GM19438 (cell line): ENCODE data around the gene STPG4.
"Not testable (repeated sequence)": the region's sequence is repeated elsewhere in the genome, so short reads cannot be mapped to it uniquely, and the experiment has no call there.

Source experiments
- ATAC-seq: cut with Tn5 transposase; IDR thresholded peaks from one replicate; pipeline ENCODE4 v1.9.1; 2021; ENCODE audit warnings: low read depth; ENCODE audit not compliant: unreplicated experiment

Gene STPG4, protein sequence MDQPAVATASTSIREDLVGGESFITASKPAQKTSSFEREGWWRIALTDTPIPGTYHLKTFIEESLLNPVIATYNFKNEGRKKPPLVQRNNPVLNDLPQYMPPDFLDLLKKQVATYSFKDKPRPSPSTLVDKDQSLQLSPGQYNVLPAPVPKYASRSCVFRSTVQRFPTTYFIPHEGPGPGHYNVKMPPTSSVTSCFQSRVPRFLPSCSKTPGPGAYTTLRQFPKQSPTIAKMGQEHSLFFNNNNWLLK

GRCh38 chr2:47155091-47155876 is at the start of gene STPG4:
TSS of gene STPG4 (minus strand) at chr2:47155308. CDS start at chr2:47155251, 57 bp downstream.
- no peak for ATAC-seq

DNA sequence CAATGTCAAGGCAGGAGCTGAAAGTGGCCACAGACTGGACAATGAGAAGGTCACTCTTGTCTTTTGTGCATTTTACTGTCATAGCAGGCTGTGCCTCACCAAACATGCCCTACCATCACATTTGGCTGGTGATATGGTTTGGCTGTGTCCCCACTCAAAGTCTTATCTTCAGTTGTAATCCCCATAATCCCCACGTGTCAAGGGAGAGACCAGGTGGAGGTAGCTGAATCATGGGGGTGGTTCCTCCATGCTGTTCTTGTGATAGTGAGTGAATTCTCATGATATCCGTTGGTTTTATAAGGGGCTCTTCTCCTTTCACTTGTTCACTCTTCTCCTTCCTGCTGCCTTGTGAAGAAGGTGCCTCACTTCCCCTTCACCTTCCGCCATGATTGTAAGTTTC is 49.6 kb upstream of the STPG4 start:
- no peak for ATAC-seq

DNA sequence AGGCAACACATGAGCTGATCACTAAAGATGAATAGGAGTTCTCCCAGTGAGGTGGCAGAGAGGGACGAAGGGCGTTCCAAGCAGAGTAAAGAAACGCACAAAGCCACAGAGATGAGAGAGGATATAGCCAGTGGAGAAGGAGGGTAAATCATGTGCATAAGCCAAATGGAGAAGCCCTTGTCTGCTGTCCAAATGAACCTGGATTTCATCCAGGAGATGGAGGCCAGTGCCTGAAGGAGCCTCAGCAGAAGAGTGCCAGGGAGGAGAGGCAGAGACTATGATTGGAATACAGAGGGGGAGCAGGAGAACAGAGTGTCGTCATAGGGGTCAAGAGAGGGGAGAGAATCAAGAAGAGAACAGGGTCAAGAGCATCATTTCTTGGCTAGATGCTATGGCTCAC is 48.9 kb upstream of the STPG4 start:
- no peak for ATAC-seq

DNA sequence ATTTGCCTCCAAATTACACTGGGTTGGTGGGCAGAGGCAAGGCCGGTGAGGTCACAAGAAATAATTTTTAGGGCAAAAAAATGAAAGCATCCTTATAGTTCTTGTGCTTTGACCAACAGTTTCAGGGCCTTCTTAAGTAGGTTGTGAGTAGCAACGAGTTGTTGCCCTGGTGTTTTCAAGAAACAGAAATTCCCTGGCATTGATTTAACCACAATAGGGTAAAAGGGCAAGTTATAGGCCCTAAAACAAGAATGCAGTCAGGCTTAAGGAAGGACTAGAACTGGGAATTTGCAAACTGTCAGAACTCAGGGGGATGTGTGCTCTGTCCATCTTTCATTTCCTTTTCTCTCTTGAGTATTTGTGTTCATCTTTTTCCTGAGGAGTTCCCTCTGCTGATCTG is 46.1 kb upstream of the STPG4 start:
- ATAC-seq = no peak

DNA sequence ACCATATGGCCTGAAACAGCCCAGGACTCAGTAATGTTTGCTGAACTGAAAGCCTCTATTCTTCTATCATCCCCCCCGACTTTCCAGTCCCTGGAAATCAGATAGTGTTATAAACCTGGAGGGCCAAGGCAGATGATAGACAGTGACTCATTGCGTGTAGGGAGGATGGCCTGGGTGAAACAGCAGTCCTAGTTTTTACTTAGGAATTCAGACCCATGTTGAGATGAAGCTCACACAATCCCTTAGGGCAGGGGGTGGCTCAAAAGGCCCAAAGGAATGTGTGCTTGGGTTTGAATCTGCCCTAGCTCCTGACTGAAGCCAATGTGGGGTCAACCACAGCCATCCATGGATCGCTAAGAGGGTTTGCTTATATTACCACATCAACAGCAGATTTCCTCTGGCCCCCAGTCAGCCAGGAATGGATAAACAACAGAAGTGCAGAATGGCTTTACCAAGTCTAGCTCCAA is 43.9 kb upstream of the STPG4 start:
- ATAC-seq = no peak

DNA sequence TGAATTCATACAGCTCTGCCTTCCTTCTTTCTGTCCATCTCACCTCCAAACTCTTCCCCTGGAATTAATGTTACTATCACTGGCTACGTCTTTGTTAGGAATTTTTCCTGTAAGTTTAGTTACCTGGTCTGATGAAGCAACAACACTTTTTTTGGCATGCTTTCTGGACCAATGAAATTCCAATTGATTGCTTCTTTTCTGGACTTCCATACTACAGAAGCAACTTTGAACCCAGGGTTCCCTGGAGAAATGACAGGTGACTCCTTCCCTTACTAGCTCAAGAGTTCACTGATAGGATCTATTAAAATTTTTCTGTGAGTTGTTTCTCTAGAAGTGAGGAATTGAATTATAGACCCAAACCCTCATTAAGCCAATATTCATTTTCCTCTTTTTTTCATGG is 41.4 kb upstream of the STPG4 start:
- no peak for ATAC-seq

- no peak for ATAC-seq
Observed at GRCh38 chr2:47196046-47196445, 40.9 kb upstream of the STPG4 start.

GRCh38 chr2:47195148-47195547 is 40.0 kb upstream of the STPG4 start:
- ATAC-seq = no peak

GRCh38 chr2:47194410-47194809 is 39.3 kb upstream of the STPG4 start:
- ATAC-seq = no peak

- no peak for ATAC-seq
Observed at GRCh38 chr2:47193607-47194006, 38.5 kb upstream of the STPG4 start.

GRCh38 chr2:47190188-47190881 is 35.2 kb upstream of the STPG4 start:
- no peak for ATAC-seq

- no peak for ATAC-seq
Observed at GRCh38 chr2:47189635-47190034, 34.5 kb upstream of the STPG4 start.

- no peak for ATAC-seq
Observed at GRCh38 chr2:47187069-47187468, 32.0 kb upstream of the STPG4 start.

DNA sequence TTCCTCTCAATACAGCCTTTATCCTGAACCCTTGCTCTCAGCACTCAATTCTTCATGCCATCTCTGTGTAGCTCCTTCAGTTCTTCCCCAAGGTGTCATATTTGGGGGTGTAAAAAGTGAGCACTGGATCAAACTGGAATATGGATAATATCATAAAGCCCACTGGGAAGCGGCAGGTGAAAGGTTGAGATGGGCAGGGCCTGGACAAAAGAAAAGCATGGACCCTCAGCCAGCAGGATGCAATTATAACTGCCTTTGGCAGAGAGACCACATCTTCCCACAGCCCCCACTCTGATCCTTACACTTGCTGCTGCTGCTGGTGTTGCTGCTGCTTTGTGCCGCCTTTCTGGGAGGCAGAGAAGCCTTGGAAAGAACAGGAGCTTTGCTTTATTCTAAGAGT is 31.2 kb upstream of the STPG4 start:
- ATAC-seq = no peak

GRCh38 chr2:47185098-47185497 is 30.0 kb upstream of the STPG4 start:
- not testable (repeated sequence) for ATAC-seq

- ATAC-seq = no peak
Observed at GRCh38 chr2:47181176-47181575, 26.1 kb upstream of the STPG4 start.

GRCh38 chr2:47180531-47180930 is 25.4 kb upstream of the STPG4 start:
- no peak for ATAC-seq

- ATAC-seq = no peak
Observed at GRCh38 chr2:47179388-47179787, 24.3 kb upstream of the STPG4 start.

- no peak for ATAC-seq
Observed at GRCh38 chr2:47178341-47178740, 23.2 kb upstream of the STPG4 start.

DNA sequence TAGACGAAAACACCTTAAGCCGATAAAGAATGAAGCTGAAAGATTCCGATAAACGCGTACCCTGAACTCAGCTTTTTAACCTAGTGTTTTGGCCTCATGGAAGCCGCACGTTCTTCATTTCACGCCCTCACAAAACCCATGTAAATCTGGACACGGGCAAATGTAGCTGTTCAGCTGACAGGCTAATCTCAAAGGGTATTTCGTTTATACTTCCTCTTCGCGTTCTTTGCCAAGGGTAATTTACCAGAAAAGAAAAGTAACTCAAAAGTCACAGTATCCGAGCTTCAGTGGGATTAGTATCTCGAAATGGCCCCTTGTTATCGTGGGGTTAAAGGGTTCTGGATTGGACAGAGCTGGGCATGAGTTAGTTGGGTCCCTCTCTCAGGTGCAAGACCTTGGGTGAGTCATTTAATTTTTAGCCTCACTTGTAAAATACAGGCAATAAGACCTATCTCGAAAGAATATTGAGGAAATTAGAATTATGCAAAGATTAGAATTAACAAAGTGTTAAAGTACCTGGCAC is 22.0 kb upstream of the STPG4 start:
- ATAC-seq = peak; percentile 6

- ATAC-seq = no peak
Observed at GRCh38 chr2:47174733-47175361, 19.7 kb upstream of the STPG4 start.
